VCaP (cell line): Measurements from ENCODE around the gene IDI2.
"Not testable (repeated sequence)": the region's sequence is repeated elsewhere in the genome, so short reads cannot be mapped to it uniquely, and the experiment has no call there.

Experiments used
- H3K27ac ChIP-seq: fragments of 450-650 bp; 2 replicates; pipeline ENCODE4 v1.5.1; 2017
- CTCF ChIP-seq: fragments of 450-650 bp; conservative IDR thresholded peaks from 2 replicates; pipeline ENCODE4 v1.5.1; 2017; ENCODE audit warnings: mild to moderate bottlenecking, moderate library complexity

The IDI2 gene

GRCh38 chr10:1045415-1045814 is 19.8 kb upstream of the IDI2 start:
- H3K27ac ChIP-seq: peak overlapping the region; percentile 8; the same call in 1 of the 2 replicates
- TF ChIP-seq CTCF: no peak

- H3K27ac ChIP-seq: peak overlapping the region; percentile 18; the same call in 1 of the 2 replicates
- no peak for TF ChIP-seq CTCF
Observed at GRCh38 chr10:1044964-1045363, 19.3 kb upstream of the IDI2 start.

GRCh38 chr10:1044146-1044545 is 18.5 kb upstream of the IDI2 start:
- H3K27ac ChIP-seq: 0 out of 2 replicates have a peak overlapping the region, but pooled peaks have one; percentile 18
- no peak for TF ChIP-seq CTCF

DNA sequence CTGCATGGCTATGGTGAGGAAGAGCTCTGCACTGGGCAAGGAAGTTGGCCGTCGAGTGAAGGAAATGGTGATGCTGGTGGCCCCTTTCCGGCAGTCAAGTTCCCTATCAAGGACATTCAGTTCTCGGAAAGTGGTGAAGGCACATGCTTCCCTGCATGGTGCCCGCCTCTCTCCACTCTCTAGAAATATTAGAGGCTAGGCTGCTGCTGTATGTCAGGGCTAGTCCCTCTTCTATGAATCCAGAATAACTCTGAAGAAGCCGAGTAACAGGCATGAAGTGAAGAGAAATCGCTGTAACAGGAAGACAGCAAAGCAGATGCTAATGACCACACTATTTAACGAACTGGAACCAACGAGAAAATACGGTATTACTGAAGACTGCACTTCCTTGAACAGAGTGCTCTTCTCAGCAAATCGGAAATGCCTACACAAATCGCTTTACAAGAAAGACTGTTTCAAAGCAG is 17.9 kb upstream of the IDI2 start:
- H3K27ac ChIP-seq: no peak overlapping the region
- no peak for TF ChIP-seq CTCF

GRCh38 chr10:1041514-1041913 is 15.9 kb upstream of the IDI2 start:
- H3K27ac ChIP-seq: no peak overlapping the region

DNA sequence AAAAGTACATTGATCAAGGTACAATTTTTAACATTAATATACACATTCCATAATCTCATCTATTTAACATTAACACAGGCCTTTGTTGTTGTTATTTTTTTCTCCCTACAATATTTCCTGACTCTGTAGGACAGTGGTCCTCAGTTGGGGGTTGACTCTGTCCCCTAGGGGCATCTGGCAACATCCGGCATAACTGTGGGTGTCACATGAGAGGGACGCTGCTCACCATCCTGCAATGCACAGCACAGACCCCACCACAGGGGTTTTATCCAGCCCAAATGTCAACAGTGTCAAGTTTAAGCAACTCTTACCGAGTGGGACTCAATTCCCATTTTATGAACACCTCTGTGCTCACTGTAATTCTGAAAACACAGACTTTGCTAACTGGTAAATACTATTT is 14.5 kb upstream of the IDI2 start:
- TF ChIP-seq CTCF: no peak
- H3K27ac ChIP-seq: no peak overlapping the region

More at GRCh38 chr10:1041514-1041913, 15.9 kb upstream of the IDI2 start:
- TF ChIP-seq CTCF: no peak

DNA sequence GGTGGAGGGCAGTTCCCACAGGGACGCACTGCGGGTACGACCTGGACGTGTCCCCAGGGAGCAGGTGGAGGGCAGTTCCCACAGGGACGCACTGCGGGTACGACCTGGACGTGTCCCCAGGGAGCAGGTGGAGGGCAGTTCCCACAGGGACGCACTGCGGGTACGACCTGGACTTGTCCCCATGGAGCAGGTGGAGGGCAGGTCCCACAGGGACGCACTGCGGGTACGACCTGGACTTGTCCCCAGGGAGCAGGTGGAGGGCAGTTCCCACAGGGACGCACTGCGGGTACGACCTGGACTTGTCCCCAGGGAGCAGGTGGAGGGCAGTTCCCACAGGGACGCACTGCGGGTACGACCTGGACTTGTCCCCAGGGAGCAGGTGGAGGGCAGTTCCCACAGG is 13.1 kb upstream of the IDI2 start:
- H3K27ac ChIP-seq: not testable (repeated sequence)

DNA sequence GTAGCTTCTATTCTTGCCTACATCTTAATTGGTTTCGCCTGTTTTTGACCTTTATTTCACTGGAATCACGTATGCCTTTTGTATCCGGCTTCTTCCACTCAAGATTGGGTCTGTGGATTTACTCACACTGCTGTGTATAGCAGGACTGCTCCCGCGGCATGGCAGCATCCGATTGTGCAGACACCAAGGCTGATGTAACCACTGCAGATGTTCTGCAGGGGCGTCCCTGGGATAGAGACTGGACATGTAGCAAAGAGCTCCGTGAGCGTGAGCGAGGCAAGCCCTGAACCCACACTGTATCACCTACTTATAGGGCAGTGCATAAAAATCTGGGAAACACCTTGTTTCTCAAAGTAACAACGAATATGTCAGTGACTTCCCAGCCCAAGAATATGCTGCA is 11.4 kb upstream of the IDI2 start:
- no peak for TF ChIP-seq CTCF
- H3K27ac ChIP-seq: peak overlapping the region; percentile 86; the same call in 1 of the 2 replicates
